ENCODE data around the gene AFG1L. TPM values are rescaled to one million over a fixed set of nuclear protein-coding genes. Genes with fewer than 3 reads are reported as not detected.
"Not testable (repeated sequence)": the region's sequence is repeated elsewhere in the genome, so short reads cannot be mapped to it uniquely, and the experiment has no call there.

Gene AFG1L
- total and polyA plus RNA-seq, 11 donors = 1.9 to 16.6 (median 10.9) TPM

DNA sequence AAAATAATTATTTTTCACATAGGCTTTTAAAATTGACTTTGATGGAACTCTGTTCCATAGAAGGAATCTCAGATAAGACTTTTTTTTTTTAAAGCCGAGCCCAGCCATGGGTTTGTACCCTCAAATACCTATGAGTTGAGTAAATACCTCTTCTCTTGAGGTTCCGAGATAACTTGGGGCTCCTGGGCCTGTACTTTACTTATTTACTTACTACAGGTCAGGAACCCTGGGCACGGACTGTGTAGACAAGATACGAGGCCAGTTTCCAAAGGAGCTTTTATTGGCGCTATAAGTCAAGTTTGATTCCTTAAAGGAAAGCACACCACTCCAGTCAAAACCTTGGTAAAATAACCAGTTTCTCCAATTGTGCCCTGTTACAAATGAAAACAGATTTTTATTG, 7.5 kb downstream of the AFG1L start:
- no peak for DNase-seq
- H3K27me3 ChIP-seq = no peaks in the 10 kb centered on the region
- 92 to 98% (median 94%) methylated on average over 5 of the region's 5 CpGs for WGBS, 4 donors
- peaks cover 0 to 10% (median 0%) of the 10 kb centered on the region in 12 donors for H3K4me1 ChIP-seq
- TF ChIP-seq POLR2A (IDR thresholded peaks at IDR 0.05) (no peak), CTCF (IDR thresholded peaks at IDR 0.05) (no peak)
- H3K9me3 ChIP-seq = no peaks in the 10 kb centered on the region
- ATAC-seq = no peak
- H3K36me3 ChIP-seq = no peaks in the 10 kb centered on the region
- no peak overlapping the region for H3K27ac ChIP-seq
- intact Hi-C loops (cut with DNase I) = no loop called here
- no peak overlapping the region for H3K4me3 ChIP-seq

DNA sequence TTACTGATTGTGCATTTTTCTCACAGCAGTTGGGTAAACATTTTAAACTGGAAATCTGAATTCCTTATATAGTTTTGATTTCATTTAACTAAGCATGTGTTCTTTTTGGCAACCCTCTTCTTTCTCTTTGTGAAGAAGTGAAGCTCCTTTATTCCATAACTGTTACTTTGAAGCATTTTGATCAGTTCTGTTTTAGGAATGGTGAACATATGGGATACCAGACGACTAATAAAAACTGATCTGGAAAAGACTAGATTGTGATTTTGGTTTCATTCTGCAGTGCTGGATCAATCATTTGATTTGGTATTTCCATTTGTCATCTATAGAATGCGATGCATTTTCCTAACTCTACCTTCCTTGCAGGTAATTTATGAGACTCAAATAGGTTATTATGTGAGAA, 9.8 kb downstream of the AFG1L start:
- no peak for DNase-seq
- H3K4me3 ChIP-seq = no peak overlapping the region
- no peaks in the 10 kb centered on the region for H3K27me3 ChIP-seq
- peaks cover 0 to 4% (median 0%) of the 10 kb centered on the region in 12 donors for H3K4me1 ChIP-seq
- intact Hi-C loops (cut with DNase I) = no loop called here
- ATAC-seq = no peak
- 88 to 95% (median 94%) methylated on average over 2 of the region's 2 CpGs for WGBS, 4 donors
- H3K36me3 ChIP-seq = no peaks in the 10 kb centered on the region
- no peak overlapping the region for H3K27ac ChIP-seq
- no peaks in the 10 kb centered on the region for H3K9me3 ChIP-seq
- no peak for TF ChIP-seq POLR2A (IDR thresholded peaks at IDR 0.05)
- TF ChIP-seq CTCF (IDR thresholded peaks at IDR 0.05) = no peak

DNA sequence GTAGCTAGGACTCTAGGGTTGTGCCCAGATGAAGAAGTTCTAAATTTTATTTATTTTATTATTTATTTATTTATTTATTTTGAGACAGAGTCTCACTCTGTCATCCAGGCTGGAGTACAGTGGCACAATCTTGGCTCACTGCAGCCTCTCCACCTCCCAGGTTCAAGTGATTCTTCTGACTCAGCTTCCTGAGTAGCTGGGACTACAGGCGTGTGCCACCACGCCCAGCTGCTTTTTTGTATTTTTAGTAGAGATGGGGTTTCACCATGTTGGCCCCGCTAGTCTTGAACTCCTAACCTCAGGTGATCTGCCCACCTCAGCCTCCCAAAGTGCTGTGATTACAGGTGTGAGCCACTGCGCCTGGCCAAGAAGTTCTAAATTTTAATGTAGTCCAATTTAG, 13.8 kb downstream of the AFG1L start:
- H3K36me3 ChIP-seq; H3K27ac ChIP-seq; ATAC-seq; intact Hi-C loops (cut with DNase I); H3K9me3 ChIP-seq; H3K27me3 ChIP-seq; H3K4me3 ChIP-seq; DNase-seq; H3K4me1 ChIP-seq: not testable (repeated sequence)
- WGBS, 4 donors = 83 to 91% (median 85%) methylated on average over 4 of the region's 4 CpGs

GRCh38 chr6:108309844-108310243, 15.0 kb downstream of the AFG1L start:
- ATAC-seq = no peak
- Histone ChIP-seq H3K4me3 (no peak overlapping the region), H3K27me3 (no peaks in the 10 kb centered on the region), H3K27ac (no peak overlapping the region), H3K4me1 (peaks cover 0 to 4% (median 0%) of the 10 kb centered on the region in 12 donors), H3K36me3 (no peaks in the 10 kb centered on the region), H3K9me3 (no peaks in the 10 kb centered on the region)
- intact Hi-C loops (cut with DNase I) = no loop called here
- no peak for DNase-seq
- 96 to 97% (median 97%) methylated on average over 5 of the region's 5 CpGs for WGBS, 4 donors
- TF ChIP-seq POLR2A (IDR thresholded peaks at IDR 0.05) (no peak), CTCF (IDR thresholded peaks at IDR 0.05) (no peak)

GRCh38 chr6:108312605-108313004, 17.8 kb downstream of the AFG1L start:
- Histone ChIP-seq H3K27me3 (no peaks in the 10 kb centered on the region), H3K4me3 (no peak overlapping the region), H3K27ac (no peak overlapping the region), H3K9me3 (no peaks in the 10 kb centered on the region), H3K36me3 (no peaks in the 10 kb centered on the region), H3K4me1 (peaks cover 0 to 4% (median 0%) of the 10 kb centered on the region in 12 donors)
- DNase-seq (no peak), ATAC-seq (no peak)
- intact Hi-C loops (cut with DNase I) = no loop called here
- TF ChIP-seq CTCF (IDR thresholded peaks at IDR 0.05) (no peak), POLR2A (IDR thresholded peaks at IDR 0.05) (no peak)

All from heart left ventricle (tissue), 16 donors.